ENCODE data around the gene IFT88.

The IFT88 gene

GRCh38 chr13:20713751-20714150 is 146.8 kb downstream of the IFT88 start:
- no peaks in the 10 kb centered on the region for H3K9me3 ChIP-seq (replicated peaks; ENCODE audit: insufficient read depth, low read length)
- no peak for TF ChIP-seq EZH2 (optimal IDR thresholded peaks at IDR 0.05; ENCODE audit: low read depth, low read length)
- no peak for TF ChIP-seq EZH2phosphoT487 (IDR thresholded peaks at IDR 0.05; ENCODE audit: low read length)
- TF ChIP-seq, protein P1, sequence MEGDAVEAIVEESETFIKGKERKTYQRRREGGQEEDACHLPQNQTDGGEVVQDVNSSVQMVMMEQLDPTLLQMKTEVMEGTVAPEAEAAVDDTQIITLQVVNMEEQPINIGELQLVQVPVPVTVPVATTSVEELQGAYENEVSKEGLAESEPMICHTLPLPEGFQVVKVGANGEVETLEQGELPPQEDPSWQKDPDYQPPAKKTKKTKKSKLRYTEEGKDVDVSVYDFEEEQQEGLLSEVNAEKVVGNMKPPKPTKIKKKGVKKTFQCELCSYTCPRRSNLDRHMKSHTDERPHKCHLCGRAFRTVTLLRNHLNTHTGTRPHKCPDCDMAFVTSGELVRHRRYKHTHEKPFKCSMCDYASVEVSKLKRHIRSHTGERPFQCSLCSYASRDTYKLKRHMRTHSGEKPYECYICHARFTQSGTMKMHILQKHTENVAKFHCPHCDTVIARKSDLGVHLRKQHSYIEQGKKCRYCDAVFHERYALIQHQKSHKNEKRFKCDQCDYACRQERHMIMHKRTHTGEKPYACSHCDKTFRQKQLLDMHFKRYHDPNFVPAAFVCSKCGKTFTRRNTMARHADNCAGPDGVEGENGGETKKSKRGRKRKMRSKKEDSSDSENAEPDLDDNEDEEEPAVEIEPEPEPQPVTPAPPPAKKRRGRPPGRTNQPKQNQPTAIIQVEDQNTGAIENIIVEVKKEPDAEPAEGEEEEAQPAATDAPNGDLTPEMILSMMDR (IDR thresholded peaks at IDR 0.05; ENCODE audit: low read length): no peak
- H4K20me1 ChIP-seq (ENCODE audit: insufficient read depth, low read length): no peaks in the 10 kb centered on the region
- no peak overlapping the region for H3K4me3 ChIP-seq (ENCODE audit: low read length)
- H3K4me1 ChIP-seq (ENCODE audit: low read length): no peaks in the 10 kb centered on the region
- no peaks in the 10 kb centered on the region for H3K79me2 ChIP-seq (ENCODE audit: low read length)
- H3K27me3 ChIP-seq (replicated peaks; ENCODE audit: insufficient read depth, low read length): no peaks in the 10 kb centered on the region
- no peaks in the 10 kb centered on the region for H3K9me2 ChIP-seq (replicated peaks; ENCODE audit: insufficient read depth, low read length)
- no peak for DNase-seq
- H3K4me2 ChIP-seq (ENCODE audit: low read depth, low read length): no peak overlapping the region
- no peak overlapping the region for H3K27ac ChIP-seq (ENCODE audit: low read length)
- no peak overlapping the region for H2AFZ ChIP-seq (ENCODE audit: low read length)
- no peaks in the 10 kb centered on the region for H3F3A ChIP-seq (ENCODE audit: insufficient read depth, low read length)
- no peaks in the 10 kb centered on the region for H3K36me3 ChIP-seq (replicated peaks; ENCODE audit: insufficient read depth, low read length)
- H3K9ac ChIP-seq (ENCODE audit: low read length): no peak overlapping the region

DNA sequence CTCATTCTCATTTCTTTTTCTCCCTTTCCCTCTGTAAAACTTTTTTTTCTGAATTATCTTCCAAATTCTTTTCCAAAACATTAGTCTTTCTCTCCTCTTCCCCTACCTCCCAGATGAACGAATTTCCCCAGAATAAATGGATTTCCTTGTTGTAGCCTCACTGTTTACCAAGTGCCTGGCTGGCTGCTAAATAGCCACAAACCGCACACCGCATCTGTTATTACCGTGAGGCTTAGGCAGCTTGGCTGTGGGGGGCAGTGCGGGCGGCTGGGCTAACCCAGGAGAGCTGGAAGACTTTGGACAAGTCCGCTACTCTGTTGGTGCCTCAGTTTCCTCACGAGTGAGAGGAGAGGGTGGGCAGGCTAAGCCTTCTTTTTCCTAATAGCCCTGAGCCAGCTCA is 147.2 kb downstream of the IFT88 start:
- Histone ChIP-seq H3K27ac (ENCODE audit: low read length) (no peak overlapping the region), H3K4me2 (ENCODE audit: low read depth, low read length) (no peak overlapping the region), H3K4me3 (ENCODE audit: low read length) (no peak overlapping the region), H3K9me2 (replicated peaks; ENCODE audit: insufficient read depth, low read length) (no peaks in the 10 kb centered on the region), H4K20me1 (ENCODE audit: insufficient read depth, low read length) (no peaks in the 10 kb centered on the region), H3K79me2 (ENCODE audit: low read length) (no peaks in the 10 kb centered on the region), H2AFZ (ENCODE audit: low read length) (no peak overlapping the region), H3K36me3 (replicated peaks; ENCODE audit: insufficient read depth, low read length) (no peaks in the 10 kb centered on the region), H3K4me1 (ENCODE audit: low read length) (no peaks in the 10 kb centered on the region), H3F3A (ENCODE audit: insufficient read depth, low read length) (no peaks in the 10 kb centered on the region), H3K9me3 (replicated peaks; ENCODE audit: insufficient read depth, low read length) (no peaks in the 10 kb centered on the region), H3K27me3 (replicated peaks; ENCODE audit: insufficient read depth, low read length) (no peaks in the 10 kb centered on the region), H3K9ac (ENCODE audit: low read length) (no peak overlapping the region)
- no peak for DNase-seq
- TF ChIP-seq EZH2 (optimal IDR thresholded peaks at IDR 0.05; ENCODE audit: low read depth, low read length): no peak
- TF ChIP-seq EZH2phosphoT487 (IDR thresholded peaks at IDR 0.05; ENCODE audit: low read length): no peak
- TF ChIP-seq, protein P1 (IDR thresholded peaks at IDR 0.05; ENCODE audit: low read length): no peak

GRCh38 chr13:20714563-20715329 is 147.8 kb downstream of the IFT88 start:
- H3K36me3 ChIP-seq (replicated peaks; ENCODE audit: insufficient read depth, low read length): no peaks in the 10 kb centered on the region
- no peaks in the 10 kb centered on the region for H4K20me1 ChIP-seq (ENCODE audit: insufficient read depth, low read length)
- no peaks in the 10 kb centered on the region for H3K27me3 ChIP-seq (replicated peaks; ENCODE audit: insufficient read depth, low read length)
- no peak overlapping the region for H2AFZ ChIP-seq (ENCODE audit: low read length)
- H3K79me2 ChIP-seq (ENCODE audit: low read length): no peaks in the 10 kb centered on the region
- no peak overlapping the region for H3K27ac ChIP-seq (ENCODE audit: low read length)
- DNase-seq: no peak
- no peaks in the 10 kb centered on the region for H3F3A ChIP-seq (ENCODE audit: insufficient read depth, low read length)
- H3K9me3 ChIP-seq (replicated peaks; ENCODE audit: insufficient read depth, low read length): no peaks in the 10 kb centered on the region
- H3K4me3 ChIP-seq (ENCODE audit: low read length): no peak overlapping the region
- TF ChIP-seq, protein P1 (IDR thresholded peaks at IDR 0.05; ENCODE audit: low read length): no peak
- TF ChIP-seq EZH2phosphoT487 (IDR thresholded peaks at IDR 0.05; ENCODE audit: low read length) (no peak), EZH2 (optimal IDR thresholded peaks at IDR 0.05; ENCODE audit: low read depth, low read length) (no peak)
- H3K4me1 ChIP-seq (ENCODE audit: low read length): no peaks in the 10 kb centered on the region
- no peak overlapping the region for H3K4me2 ChIP-seq (ENCODE audit: low read depth, low read length)
- H3K9me2 ChIP-seq (replicated peaks; ENCODE audit: insufficient read depth, low read length): no peaks in the 10 kb centered on the region
- H3K9ac ChIP-seq (ENCODE audit: low read length): no peak overlapping the region

All from MM.1S (cell line).